Measurements from ENCODE around the gene DNAJC16. TPM values are rescaled to one million over a fixed set of nuclear protein-coding genes. Genes with fewer than 3 reads are reported as not detected.
"Not testable (repeated sequence)": the region's sequence is repeated elsewhere in the genome, so short reads cannot be mapped to it uniquely, and the experiment has no call there.

The DNAJC16 gene
- total RNA-seq, 2 donors from 2014 or later: 11.2 to 14.5 TPM

GRCh38 chr1:15513192-15513591 is 13.5 kb upstream of the DNAJC16 start:
- H3K4me1 ChIP-seq: peaks cover 0 to 8% of the 10 kb centered on the region in 2 donors
- no peak overlapping the region for H3K27ac ChIP-seq
- H3K4me3 ChIP-seq: no peak overlapping the region
- no peak for TF ChIP-seq CTCF (IDR thresholded peaks at IDR 0.05)
- H3K27me3 ChIP-seq: no peaks in the 10 kb centered on the region
- peaks cover 20% of the 10 kb centered on the region for H3K36me3 ChIP-seq
- DNase-seq (ENCODE audit: low spot score): no peak
- H3K9me3 ChIP-seq: no peaks in the 10 kb centered on the region

DNA sequence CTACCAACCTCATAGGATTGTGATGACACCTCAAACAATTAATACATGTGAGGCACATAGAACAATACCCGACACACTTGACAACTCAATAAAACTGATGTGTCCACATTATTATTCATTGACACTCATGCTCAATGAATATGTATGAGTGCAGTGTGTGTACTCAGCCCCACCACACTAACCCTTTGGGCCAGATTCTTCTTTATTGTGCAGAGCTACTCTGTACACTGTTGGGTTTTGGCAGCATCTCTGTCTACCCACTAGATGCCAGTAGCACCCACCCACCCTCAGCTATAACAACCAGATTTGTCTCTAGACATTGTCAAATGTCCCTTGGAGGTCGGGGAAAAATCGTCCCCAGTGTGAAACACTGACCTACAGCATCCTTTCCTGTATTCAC is 12.7 kb upstream of the DNAJC16 start:
- Histone ChIP-seq H3K27me3 (no peaks in the 10 kb centered on the region), H3K4me3 (no peak overlapping the region), H3K27ac (no peak overlapping the region), H3K4me1 (peaks cover 0 to under 1% of the 10 kb centered on the region in 2 donors), H3K36me3 (peaks cover 20% of the 10 kb centered on the region), H3K9me3 (no peaks in the 10 kb centered on the region)
- no peak for TF ChIP-seq CTCF (IDR thresholded peaks at IDR 0.05)
- no peak for DNase-seq (ENCODE audit: low spot score)

DNA sequence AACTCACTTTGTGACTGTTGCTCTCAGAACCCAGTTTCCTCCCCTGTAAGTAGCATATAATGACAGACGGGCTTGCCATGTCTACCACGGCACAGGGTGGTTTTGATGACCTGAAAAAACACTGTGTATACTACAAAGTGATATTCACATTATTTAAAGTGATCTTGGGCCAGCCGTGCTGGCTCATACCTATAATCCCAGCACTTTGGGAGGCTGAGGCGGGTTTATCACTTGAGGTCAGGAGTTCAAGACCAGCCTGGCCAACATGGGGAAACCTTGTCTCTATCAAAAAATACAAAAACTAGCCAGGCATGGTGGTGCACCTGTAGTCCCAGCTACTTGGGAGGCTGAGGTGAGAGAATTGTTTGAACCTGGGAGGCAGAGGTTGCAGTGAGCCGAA is 12.1 kb upstream of the DNAJC16 start:
- not testable (repeated sequence) for H3K4me1 ChIP-seq; H3K27me3 ChIP-seq; H3K9me3 ChIP-seq; H3K27ac ChIP-seq; H3K4me3 ChIP-seq; DNase-seq (ENCODE audit: low spot score)
- H3K36me3 ChIP-seq: peaks cover 20% of the 10 kb centered on the region

DNA sequence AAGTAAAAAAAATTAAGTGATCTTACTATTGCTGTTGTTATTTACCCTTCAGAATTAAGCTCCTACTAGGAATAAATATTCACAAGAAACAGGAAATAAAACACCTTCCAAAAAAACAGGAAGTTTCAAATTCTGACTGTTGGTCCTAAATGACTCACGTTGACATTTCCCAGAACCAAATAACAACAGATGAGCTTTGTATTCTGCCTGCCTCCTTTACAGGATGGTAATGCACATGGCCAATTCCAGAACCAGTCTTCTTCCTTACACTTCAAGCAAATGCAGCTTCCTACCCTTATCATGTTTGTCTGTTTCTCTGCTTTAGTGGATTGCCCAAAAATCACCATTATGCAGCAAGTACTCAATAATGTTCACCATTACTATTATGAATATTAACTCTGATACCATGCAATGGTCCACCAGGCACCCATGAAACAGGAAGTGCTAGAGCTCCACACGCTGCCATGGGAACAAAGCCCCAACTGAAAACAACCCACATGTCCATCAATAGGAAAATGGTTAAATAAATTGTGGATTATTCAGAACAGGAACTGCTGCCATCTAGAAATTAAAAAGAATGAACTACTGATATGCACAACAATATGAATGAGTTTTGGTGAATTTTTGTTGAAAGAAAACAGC is 11.5 kb upstream of the DNAJC16 start:
- no peak for TF ChIP-seq CTCF (IDR thresholded peaks at IDR 0.05)
- no peak for DNase-seq (ENCODE audit: low spot score)
- Histone ChIP-seq H3K9me3 (no peaks in the 10 kb centered on the region), H3K4me3 (no peak overlapping the region), H3K27ac (no peak overlapping the region), H3K36me3 (peaks cover 20% of the 10 kb centered on the region), H3K4me1 (no peaks in the 10 kb centered on the region), H3K27me3 (no peaks in the 10 kb centered on the region)

GRCh38 chr1:15519625-15520024 is 7.0 kb upstream of the DNAJC16 start:
- Histone ChIP-seq H3K9me3 (no peaks in the 10 kb centered on the region), H3K27me3 (no peaks in the 10 kb centered on the region), H3K4me3 (no peak overlapping the region), H3K36me3 (peaks cover 16% of the 10 kb centered on the region), H3K4me1 (peaks cover 0 to 8% of the 10 kb centered on the region in 2 donors), H3K27ac (no peak overlapping the region)
- TF ChIP-seq CTCF (IDR thresholded peaks at IDR 0.05): no peak
- DNase-seq (ENCODE audit: low spot score): no peak

DNA sequence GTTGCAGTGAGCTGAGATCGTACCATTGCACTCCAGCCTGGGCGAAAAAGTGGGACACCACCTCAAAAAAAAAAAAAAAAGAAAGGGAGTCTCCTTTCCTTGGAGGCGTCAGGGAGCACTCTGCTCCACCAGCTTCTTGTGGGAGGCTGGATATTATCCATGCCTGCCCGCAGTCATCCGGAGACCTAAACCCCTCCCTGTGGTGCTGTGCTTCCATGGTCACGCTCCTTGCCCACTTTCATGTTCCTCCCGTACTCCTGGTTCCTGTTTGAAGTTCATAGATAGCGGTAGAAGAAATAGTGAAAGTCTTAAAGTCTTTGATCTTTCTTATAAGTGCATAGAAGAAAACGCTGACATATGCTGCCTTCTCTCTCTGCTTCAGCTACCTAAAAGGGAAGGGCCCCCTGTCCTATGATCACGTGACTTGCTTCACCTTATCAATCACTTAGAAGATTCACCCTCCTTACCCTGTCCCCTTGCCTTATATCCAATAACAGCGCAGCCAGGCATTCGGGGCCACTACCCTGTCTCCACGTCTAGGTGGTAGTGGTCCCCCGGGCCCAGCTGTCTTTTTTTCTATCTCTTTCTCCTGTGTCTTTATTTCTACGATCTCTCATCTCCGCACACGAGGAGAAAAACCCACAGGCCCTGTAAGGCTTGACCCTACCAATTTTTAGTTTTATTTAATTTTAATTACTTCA is 5.3 kb upstream of the DNAJC16 start:
- H3K36me3 ChIP-seq: peaks cover 12% of the 10 kb centered on the region
- peaks cover 0 to 20% of the 10 kb centered on the region in 2 donors for H3K4me1 ChIP-seq
- H3K27ac ChIP-seq, H3K4me3 ChIP-seq, H3K9me3 ChIP-seq, H3K27me3 ChIP-seq: not testable (repeated sequence)
- peak; percentile 53 for DNase-seq (ENCODE audit: low spot score)
